BE2C (cell line): ENCODE measurements around the gene PLLP.

Source experiments
- DNase-seq: peaks from one replicate; pipeline ENCODE4 v3.0.0-alpha.2; 2020
- H3K27me3 ChIP-seq: fragments of 250-450 bp; sonication (Bioruptor Pico); 2 replicates; pipeline ENCODE4 v1.5.1; 2020; ENCODE audit warnings: mild to moderate bottlenecking
- H3K36me3 ChIP-seq: fragments of 250-450 bp; sonication (Bioruptor Pico); 2 replicates; pipeline ENCODE4 v1.5.1; 2020; ENCODE audit warnings: mild to moderate bottlenecking
- H3K4me1 ChIP-seq: fragments of 250-450 bp; sonication (Bioruptor Pico); 2 replicates; pipeline ENCODE4 v1.5.1; 2020
- H3K4me3 ChIP-seq: 2 replicates; pipeline ENCODE4 v1.5.1; 2011; ENCODE audit warnings: low read depth, low read length
- H3K9me3 ChIP-seq: fragments of 250-450 bp; sonication (Bioruptor Pico); 2 replicates; pipeline ENCODE4 v1.5.1; 2020
- TF ChIP-seq, protein P1 (sequence below): IDR thresholded peaks from 2 replicates; pipeline ENCODE4 v1.5.1; 2012; ENCODE audit warnings: mild to moderate bottlenecking, low read depth, low read length

The PLLP gene

DNA sequence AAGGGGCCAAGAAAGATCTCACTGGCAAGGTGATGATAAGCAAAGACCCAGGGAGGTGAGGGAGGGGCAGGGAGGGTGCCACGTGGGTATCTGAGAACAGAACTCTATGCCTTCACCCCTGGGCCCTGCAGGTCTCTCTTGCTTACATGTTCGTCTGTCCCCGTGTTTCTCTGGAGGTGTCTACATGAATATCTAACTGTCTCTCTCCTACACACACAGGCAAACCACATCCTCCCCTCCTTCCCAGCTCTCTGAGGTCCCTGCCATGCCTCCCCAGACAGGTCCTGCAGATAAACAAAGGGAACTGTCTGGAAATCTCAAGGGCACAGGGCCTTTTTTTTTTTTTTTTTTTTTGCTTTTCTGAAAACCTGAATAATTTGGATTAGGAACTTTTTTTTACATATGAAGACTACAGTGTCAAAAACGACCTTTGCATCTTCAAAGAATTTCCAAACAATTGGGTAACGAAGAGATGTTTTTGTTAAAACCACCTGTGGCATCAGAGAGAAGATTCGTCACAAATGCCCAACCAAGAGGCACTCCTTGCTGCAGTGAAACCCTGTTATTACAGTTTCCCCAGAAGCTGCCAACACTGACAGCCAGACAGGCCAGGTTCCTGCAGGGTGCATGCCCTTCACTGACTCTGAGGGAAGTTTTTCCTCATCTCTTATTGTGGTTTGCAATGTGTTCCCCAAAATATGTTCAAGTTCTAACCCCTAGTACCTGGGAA, 17.8 kb downstream of the PLLP start:
- TF ChIP-seq, protein P1, sequence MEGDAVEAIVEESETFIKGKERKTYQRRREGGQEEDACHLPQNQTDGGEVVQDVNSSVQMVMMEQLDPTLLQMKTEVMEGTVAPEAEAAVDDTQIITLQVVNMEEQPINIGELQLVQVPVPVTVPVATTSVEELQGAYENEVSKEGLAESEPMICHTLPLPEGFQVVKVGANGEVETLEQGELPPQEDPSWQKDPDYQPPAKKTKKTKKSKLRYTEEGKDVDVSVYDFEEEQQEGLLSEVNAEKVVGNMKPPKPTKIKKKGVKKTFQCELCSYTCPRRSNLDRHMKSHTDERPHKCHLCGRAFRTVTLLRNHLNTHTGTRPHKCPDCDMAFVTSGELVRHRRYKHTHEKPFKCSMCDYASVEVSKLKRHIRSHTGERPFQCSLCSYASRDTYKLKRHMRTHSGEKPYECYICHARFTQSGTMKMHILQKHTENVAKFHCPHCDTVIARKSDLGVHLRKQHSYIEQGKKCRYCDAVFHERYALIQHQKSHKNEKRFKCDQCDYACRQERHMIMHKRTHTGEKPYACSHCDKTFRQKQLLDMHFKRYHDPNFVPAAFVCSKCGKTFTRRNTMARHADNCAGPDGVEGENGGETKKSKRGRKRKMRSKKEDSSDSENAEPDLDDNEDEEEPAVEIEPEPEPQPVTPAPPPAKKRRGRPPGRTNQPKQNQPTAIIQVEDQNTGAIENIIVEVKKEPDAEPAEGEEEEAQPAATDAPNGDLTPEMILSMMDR: no peak
- H3K4me3 ChIP-seq: peak overlapping the region; percentile 52
- DNase-seq: peak; percentile 32

DNA sequence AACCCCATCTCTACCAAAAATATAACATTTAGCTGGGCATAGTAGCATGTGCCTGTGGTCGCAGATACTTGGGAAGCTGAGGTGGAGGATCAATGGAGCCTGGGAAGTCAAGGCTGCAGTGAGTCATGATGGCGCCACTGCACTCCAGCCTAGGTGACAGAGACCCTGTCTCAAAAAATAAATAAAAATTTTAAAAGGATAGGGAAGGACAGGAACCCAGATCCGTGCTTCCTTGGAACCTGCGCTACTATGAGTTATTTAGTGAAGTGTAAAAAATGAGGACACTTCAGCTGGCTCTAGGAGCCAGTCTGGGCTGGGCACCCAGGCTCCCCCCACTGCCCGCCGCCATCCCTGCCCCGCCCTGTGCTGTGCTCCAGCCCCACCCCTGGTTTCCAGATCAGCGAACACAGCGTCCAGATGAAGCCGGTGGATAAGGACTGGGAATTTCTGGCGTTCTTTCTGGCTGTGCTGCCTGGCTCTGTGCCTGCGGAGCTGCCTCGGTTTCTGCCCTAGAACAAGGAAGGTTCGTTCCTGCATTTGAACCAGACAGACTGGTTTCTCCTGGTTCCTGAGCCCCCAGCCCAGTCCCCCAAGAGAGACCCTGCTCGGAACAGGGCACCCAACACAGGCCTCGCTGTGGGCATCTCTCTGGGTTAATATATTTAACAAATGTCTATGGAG, 18.5 kb downstream of the PLLP start:
- TF ChIP-seq, protein P1: no peak
- Histone ChIP-seq H3K36me3 (no peaks in the 10 kb centered on the region), H3K4me1 (peaks cover 20% of the 10 kb centered on the region), H3K9me3 (no peaks in the 10 kb centered on the region), H3K4me3 (peak overlapping the region; percentile 52), H3K27me3 (no peaks in the 10 kb centered on the region)
- peak; percentile 85 for DNase-seq

More for the DNA sequence above, 17.8 kb downstream of the PLLP start:
- Histone ChIP-seq H3K9me3 (no peaks in the 10 kb centered on the region), H3K4me1 (peaks cover 20% of the 10 kb centered on the region), H3K36me3 (no peaks in the 10 kb centered on the region), H3K27me3 (no peaks in the 10 kb centered on the region)

DNA sequence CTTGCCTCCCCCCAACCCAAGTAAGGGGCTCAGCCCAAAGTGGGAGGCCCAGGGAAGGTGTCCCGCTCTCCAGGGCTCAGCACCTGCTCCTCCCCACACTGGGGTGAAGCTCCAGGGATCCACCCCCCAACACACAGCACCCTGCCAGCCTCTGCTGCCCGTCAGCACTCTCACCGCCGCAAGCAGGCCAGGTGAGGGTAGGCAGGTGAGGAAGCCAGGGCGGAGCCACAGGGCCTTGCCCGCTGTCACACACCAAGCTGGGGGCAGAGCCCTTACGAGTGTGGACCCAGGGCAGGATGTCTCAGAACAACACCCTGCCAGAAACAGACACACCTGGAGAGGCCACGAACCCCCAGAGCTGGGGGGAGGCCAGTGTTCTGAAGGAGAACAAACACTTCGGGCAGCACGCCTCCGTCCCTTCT, 19.5 kb downstream of the PLLP start:
- H3K9me3 ChIP-seq: no peaks in the 10 kb centered on the region
- H3K4me1 ChIP-seq: peaks cover 20% of the 10 kb centered on the region
- TF ChIP-seq, protein P1: no peak
- H3K27me3 ChIP-seq: no peaks in the 10 kb centered on the region
- H3K36me3 ChIP-seq: no peaks in the 10 kb centered on the region
- H3K4me3 ChIP-seq: no peak overlapping the region
- no peak for DNase-seq

DNA sequence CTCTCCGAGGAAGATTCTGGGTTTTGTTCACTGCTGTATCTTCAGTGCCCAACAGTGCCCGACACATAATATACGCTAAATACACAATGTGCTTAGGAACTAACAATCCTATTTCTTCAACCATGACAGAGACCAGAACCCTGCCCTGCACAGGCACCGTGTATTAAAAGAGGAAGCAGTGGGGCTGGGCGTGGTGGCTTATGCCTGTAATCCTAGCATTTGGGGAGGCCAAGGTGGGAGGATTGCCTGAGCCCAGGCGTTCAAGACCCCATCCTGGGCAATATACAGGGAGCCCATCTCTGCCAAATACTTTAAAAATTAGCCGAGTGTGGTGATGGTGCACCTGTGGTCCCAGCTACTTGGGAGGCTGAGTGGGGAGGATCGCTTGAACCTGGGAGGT, 20.1 kb downstream of the PLLP start:
- no peak for DNase-seq
- H3K36me3 ChIP-seq: no peaks in the 10 kb centered on the region
- no peak overlapping the region for H3K4me3 ChIP-seq
- TF ChIP-seq, protein P1: no peak
- no peaks in the 10 kb centered on the region for H3K9me3 ChIP-seq
- H3K4me1 ChIP-seq: peaks cover 19% of the 10 kb centered on the region
- H3K27me3 ChIP-seq: no peaks in the 10 kb centered on the region

DNA sequence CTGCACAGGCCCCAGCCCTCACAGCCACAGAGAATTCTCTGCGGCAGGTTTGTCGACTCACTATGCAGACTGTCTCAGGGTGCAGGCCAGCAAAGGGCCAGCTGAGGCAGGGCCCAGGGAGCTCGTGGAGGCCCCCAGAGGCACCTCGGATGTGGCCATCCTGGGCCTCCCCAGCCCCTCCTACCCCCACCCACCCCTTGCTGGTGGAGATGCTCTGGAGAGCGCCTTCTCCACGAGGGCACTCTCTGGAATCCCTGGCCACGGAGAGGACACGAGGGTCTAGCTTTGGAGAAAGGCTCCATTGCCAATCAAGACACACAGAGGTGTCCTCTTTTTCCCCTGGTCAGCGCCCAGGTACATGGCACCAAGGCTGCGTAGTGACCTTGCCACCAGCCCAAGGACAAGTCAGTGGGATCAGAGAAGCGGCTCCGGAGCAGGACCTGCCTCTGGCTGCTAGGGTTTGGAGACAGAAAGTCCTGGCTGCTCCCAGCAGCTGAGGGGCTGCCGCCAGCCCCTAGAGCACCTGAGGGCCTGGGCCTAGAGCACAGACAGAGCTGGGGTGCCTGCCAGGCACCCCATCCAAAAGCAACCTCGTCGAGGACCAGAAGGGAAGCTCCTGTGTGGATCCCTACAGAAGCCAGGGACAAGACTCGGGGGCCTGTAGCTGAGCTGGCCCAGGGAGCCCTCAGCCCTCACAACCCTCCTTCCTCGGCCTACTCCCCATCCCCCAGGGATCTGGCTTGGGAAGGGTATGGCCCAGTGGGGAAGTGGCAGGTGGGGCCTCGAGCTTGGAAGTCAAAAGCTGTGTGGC, 20.7 kb downstream of the PLLP start:
- Histone ChIP-seq H3K4me3 (no peak overlapping the region), H3K9me3 (no peaks in the 10 kb centered on the region), H3K4me1 (peaks cover 13% of the 10 kb centered on the region), H3K36me3 (no peaks in the 10 kb centered on the region), H3K27me3 (no peaks in the 10 kb centered on the region)
- TF ChIP-seq, protein P1: no peak
- no peak for DNase-seq
